H9 (cell line): Measurements from ENCODE around the gene RNASEL. TPM values are rescaled to one million over a fixed set of nuclear protein-coding genes. Genes with fewer than 3 reads are reported as not detected.

Experiments
- DNase-seq: peaks from one replicate; pipeline ENCODE4 v3.0.0-alpha.2; 2017
- H2AFZ ChIP-seq: one replicate; pipeline ENCODE4 v1.6.1; 2013; ENCODE audit warnings: mild to moderate bottlenecking, low read length, control low read depth, moderate library complexity
- H2AK5ac ChIP-seq: 2 replicates; pipeline ENCODE4 v1.6.1; 2013; ENCODE audit warnings: low read length, control low read depth, mixed read lengths; ENCODE audit not compliant: insufficient read length
- H2BK120ac ChIP-seq: one replicate; pipeline ENCODE4 v1.6.1; 2013; ENCODE audit warnings: low read depth, mild to moderate bottlenecking, low read length, control low read depth, inconsistent platforms; ENCODE audit not compliant: poor library complexity, severe bottlenecking
- H2BK12ac ChIP-seq: 2 replicates; pipeline ENCODE4 v1.6.1; 2013; ENCODE audit warnings: low read length, control low read depth, mixed read lengths, low read depth; ENCODE audit not compliant: insufficient read length
- H2BK15ac ChIP-seq: 2 replicates; pipeline ENCODE4 v1.6.1; 2013; ENCODE audit warnings: low read depth, low read length, control low read depth
- H2BK20ac ChIP-seq: one replicate; pipeline ENCODE4 v1.6.1; 2013; ENCODE audit warnings: low read depth, mild to moderate bottlenecking, low read length, control low read depth, inconsistent platforms; ENCODE audit not compliant: poor library complexity, severe bottlenecking
- H2BK5ac ChIP-seq: 2 replicates; pipeline ENCODE4 v1.6.1; 2013; ENCODE audit warnings: low read length, control low read depth, mixed read lengths; ENCODE audit not compliant: insufficient read length
- H3K14ac ChIP-seq: 2 replicates; pipeline ENCODE4 v1.6.1; 2013; ENCODE audit warnings: low read length, control low read depth; ENCODE audit not compliant: insufficient read depth
- H3K18ac ChIP-seq: 2 replicates; pipeline ENCODE4 v1.6.1; 2013; ENCODE audit warnings: low read depth, mild to moderate bottlenecking, mixed read lengths, low read length, control low read depth; ENCODE audit not compliant: insufficient read length
- H3K23ac ChIP-seq: 2 replicates; pipeline ENCODE4 v1.6.1; 2013; ENCODE audit warnings: low read length, control low read depth, mixed read lengths, low read depth; ENCODE audit not compliant: insufficient read length
- H3K23me2 ChIP-seq: 2 replicates; pipeline ENCODE4 v1.6.1; 2013; ENCODE audit warnings: low read depth, mild to moderate bottlenecking, mixed read lengths, low read length, control low read depth; ENCODE audit not compliant: insufficient read length, poor library complexity, severe bottlenecking
- H3K27ac ChIP-seq: 2 replicates; pipeline ENCODE4 v1.5.1; 2013; ENCODE audit warnings: low read length, control low read depth, mixed read lengths, low read depth; ENCODE audit not compliant: insufficient read length
- H3K27me3 ChIP-seq: 2 replicates; pipeline ENCODE4 v1.6.1; 2013; ENCODE audit warnings: low read length, control low read depth, inconsistent platforms; ENCODE audit not compliant: insufficient read depth
- H3K4ac ChIP-seq: 2 replicates; pipeline ENCODE4 v1.6.1; 2013; ENCODE audit warnings: low read depth, mild to moderate bottlenecking, control low read depth, inconsistent platforms, low read length, moderate library complexity
- H3K4me1 ChIP-seq: 2 replicates; pipeline ENCODE4 v1.6.1; 2013; ENCODE audit warnings: low read length, control low read depth, inconsistent platforms; ENCODE audit not compliant: insufficient read depth
- H3K4me2 ChIP-seq: 2 replicates; pipeline ENCODE4 v1.6.1; 2013; ENCODE audit warnings: low read length, control low read depth, mixed read lengths; ENCODE audit not compliant: insufficient read length, insufficient read depth
- H3K56ac ChIP-seq: 2 replicates; pipeline ENCODE4 v1.6.1; 2013; ENCODE audit warnings: low read depth, mild to moderate bottlenecking, mixed read lengths, low read length, control low read depth; ENCODE audit not compliant: insufficient read length
- H3K79me1 ChIP-seq: 2 replicates; pipeline ENCODE4 v1.6.1; 2013; ENCODE audit warnings: low read depth, mild to moderate bottlenecking, moderate library complexity, low read length, control low read depth, inconsistent platforms; ENCODE audit not compliant: insufficient read depth, poor library complexity, severe bottlenecking
- H3K79me2 ChIP-seq: 2 replicates; pipeline ENCODE4 v1.6.1; 2013; ENCODE audit warnings: low read length, control low read depth, inconsistent platforms; ENCODE audit not compliant: insufficient read depth
- H3K9ac ChIP-seq: 2 replicates; pipeline ENCODE4 v1.6.1; 2013; ENCODE audit warnings: low read length, control low read depth, mixed read lengths; ENCODE audit not compliant: insufficient read length; ENCODE audit errors: extremely low read depth
- H3K9me3 ChIP-seq: one replicate; pipeline ENCODE4 v1.6.1; 2013; ENCODE audit warnings: low read depth, low read length, inconsistent platforms; ENCODE audit not compliant: control insufficient read depth
- H3T11ph ChIP-seq: one replicate; pipeline ENCODE4 v1.6.1; 2013; ENCODE audit warnings: mild to moderate bottlenecking, low read length, control low read depth, inconsistent platforms
- H4K20me1 ChIP-seq: one replicate; pipeline ENCODE4 v1.6.1; 2013; ENCODE audit not compliant: control insufficient read depth, insufficient read length, insufficient read depth
- H4K5ac ChIP-seq: 2 replicates; pipeline ENCODE4 v1.6.1; 2013; ENCODE audit warnings: low read depth, mild to moderate bottlenecking, mixed read lengths, low read length, control low read depth; ENCODE audit not compliant: insufficient read length
- H4K8ac ChIP-seq: replicated peaks from 2 replicates; pipeline ENCODE4 v1.6.1; 2013; ENCODE audit warnings: low read length, control low read depth, mixed read lengths, low read depth; ENCODE audit not compliant: insufficient read length
- H4K91ac ChIP-seq: 2 replicates; pipeline ENCODE4 v1.6.1; 2013; ENCODE audit warnings: low read depth, mild to moderate bottlenecking, moderate library complexity, mixed read lengths, low read length, control low read depth; ENCODE audit not compliant: insufficient read length
- H3K27ac Mint-ChIP-seq, 3 experiments: 2 replicates in 2 of 3; 3 replicates in 1 of 3; pipeline ENCODE4 v1.8.0; 2020 to 2021; ENCODE audit warnings: mixed read lengths in 3 of 3, mild to moderate bottlenecking in 1 of 3, moderate library complexity in 1 of 3
- H3K27me3 Mint-ChIP-seq: 2 replicates; pipeline ENCODE4 v1.8.0; 2021; ENCODE audit warnings: low read depth, mild to moderate bottlenecking, moderate library complexity, mixed read lengths
- H3K36me3 Mint-ChIP-seq, 3 experiments: 2 replicates in 2 of 3; 3 replicates in 1 of 3; pipeline ENCODE4 v1.8.0; 2020 to 2021; ENCODE audit warnings: low read depth in 3 of 3, mixed read lengths in 3 of 3; ENCODE audit not compliant: insufficient read depth in 1 of 3
- H3K4me1 Mint-ChIP-seq, 2 experiments: 2 replicates each; pipeline ENCODE4 v1.8.0; 2020; ENCODE audit warnings: mixed read lengths in 2 of 2
- H3K4me3 Mint-ChIP-seq, 2 experiments: 2 replicates in 1 of 2; 3 replicates in 1 of 2; pipeline ENCODE4 v1.8.0; 2020 to 2021; ENCODE audit warnings: mild to moderate bottlenecking in 2 of 2, mixed read lengths in 2 of 2, moderate library complexity in 1 of 2
- H3K9me3 Mint-ChIP-seq, 2 experiments: 2 replicates in 1 of 2; 3 replicates in 1 of 2; pipeline ENCODE4 v1.8.0; 2020; ENCODE audit warnings: mild to moderate bottlenecking in 2 of 2, mixed read lengths in 2 of 2, moderate library complexity in 1 of 2
- WGBS: extraction: QIAGEN DNeasy Blood & Tissue Kit; methylation state at CpG from one replicate; pipeline ENCODE4 v1.1.7; 2013; ENCODE audit warnings: missing lambda C conversion rate, low lambda C conversion rate, mixed read lengths; ENCODE audit not compliant: insufficient read length; ENCODE audit errors: extremely low coverage; 5-methylcytosine and 5-hydroxymethylcytosine counted together
- total RNA-seq: library from RNA; stranded (reverse); gene quantifications from 2 replicates; pipeline ENCODE4 v1.2.1, GENCODE V29; 2021
- TF ChIP-seq, protein P1 (sequence below): fragments of 200-600 bp; sonication (generic); conservative IDR thresholded peaks from 3 replicates; pipeline ENCODE4 v1.8.0; 2021; ENCODE audit warnings: antibody characterized with exemption, mild to moderate bottlenecking

RNASEL gene
- total RNA-seq, 1 experiment from 2014 or later, result 0.63 TPM

GRCh38 chr1:182568647-182569284 lies 20.3 kb downstream of the RNASEL start:
- no peak overlapping the region for H3K27ac ChIP-seq
- no peak overlapping the region for H2BK12ac ChIP-seq
- no peaks in the 10 kb centered on the region for H3K23me2 ChIP-seq
- no peak overlapping the region for H4K91ac ChIP-seq
- H2AK5ac ChIP-seq, result no peak overlapping the region
- H3K9ac ChIP-seq, result no peak overlapping the region
- no peaks in the 10 kb centered on the region for H3K9me3 ChIP-seq
- no peaks in the 10 kb centered on the region; a peak in 1 of 7 replicates for H3K36me3 Mint-ChIP-seq
- TF ChIP-seq, protein P1, sequence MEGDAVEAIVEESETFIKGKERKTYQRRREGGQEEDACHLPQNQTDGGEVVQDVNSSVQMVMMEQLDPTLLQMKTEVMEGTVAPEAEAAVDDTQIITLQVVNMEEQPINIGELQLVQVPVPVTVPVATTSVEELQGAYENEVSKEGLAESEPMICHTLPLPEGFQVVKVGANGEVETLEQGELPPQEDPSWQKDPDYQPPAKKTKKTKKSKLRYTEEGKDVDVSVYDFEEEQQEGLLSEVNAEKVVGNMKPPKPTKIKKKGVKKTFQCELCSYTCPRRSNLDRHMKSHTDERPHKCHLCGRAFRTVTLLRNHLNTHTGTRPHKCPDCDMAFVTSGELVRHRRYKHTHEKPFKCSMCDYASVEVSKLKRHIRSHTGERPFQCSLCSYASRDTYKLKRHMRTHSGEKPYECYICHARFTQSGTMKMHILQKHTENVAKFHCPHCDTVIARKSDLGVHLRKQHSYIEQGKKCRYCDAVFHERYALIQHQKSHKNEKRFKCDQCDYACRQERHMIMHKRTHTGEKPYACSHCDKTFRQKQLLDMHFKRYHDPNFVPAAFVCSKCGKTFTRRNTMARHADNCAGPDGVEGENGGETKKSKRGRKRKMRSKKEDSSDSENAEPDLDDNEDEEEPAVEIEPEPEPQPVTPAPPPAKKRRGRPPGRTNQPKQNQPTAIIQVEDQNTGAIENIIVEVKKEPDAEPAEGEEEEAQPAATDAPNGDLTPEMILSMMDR, result no peak
- no peak overlapping the region for H2BK20ac ChIP-seq
- WGBS, result 0% methylated on average over 1 of the region's 3 CpGs
- no peak overlapping the region for H3K4me3 Mint-ChIP-seq
- no peak overlapping the region for H3K18ac ChIP-seq
- H3K27me3 ChIP-seq, result no peaks in the 10 kb centered on the region
- H2BK15ac ChIP-seq, result no peak overlapping the region
- H3K27ac Mint-ChIP-seq, result no peak overlapping the region
- no peak overlapping the region for H2BK5ac ChIP-seq
- peaks cover 0 to 4% of the 10 kb centered on the region in 2 experiments; a peak in 2 of 4 replicates for H3K4me1 Mint-ChIP-seq
- H4K20me1 ChIP-seq, result no peaks in the 10 kb centered on the region
- DNase-seq, result no peak
- no peaks in the 10 kb centered on the region for H3K79me2 ChIP-seq
- no peak overlapping the region for H4K8ac ChIP-seq
- no peak overlapping the region for H3K14ac ChIP-seq
- no peak overlapping the region for H3K4me2 ChIP-seq
- no peak overlapping the region for H3T11ph ChIP-seq
- no peak overlapping the region for H4K5ac ChIP-seq
- H3K9me3 Mint-ChIP-seq, result peaks cover 0 to 2% of the 10 kb centered on the region in 2 experiments; a peak in 2 of 5 replicates
- no peaks in the 10 kb centered on the region for H3K79me1 ChIP-seq
- no peaks in the 10 kb centered on the region for H3K27me3 Mint-ChIP-seq
- no peak overlapping the region for H3K4ac ChIP-seq
- no peak overlapping the region for H3K23ac ChIP-seq
- H3K56ac ChIP-seq, result no peak overlapping the region
- H2BK120ac ChIP-seq, result no peak overlapping the region
- no peak overlapping the region for H2AFZ ChIP-seq
- no peaks in the 10 kb centered on the region for H3K4me1 ChIP-seq
